ENCODE measurements around the gene SERPINB4. TPM values are rescaled to one million over a fixed set of nuclear protein-coding genes. Genes with fewer than 3 reads are reported as not detected.

Gene SERPINB4
- total RNA-seq, 1 donor from 2014 or later = not detected

DNA sequence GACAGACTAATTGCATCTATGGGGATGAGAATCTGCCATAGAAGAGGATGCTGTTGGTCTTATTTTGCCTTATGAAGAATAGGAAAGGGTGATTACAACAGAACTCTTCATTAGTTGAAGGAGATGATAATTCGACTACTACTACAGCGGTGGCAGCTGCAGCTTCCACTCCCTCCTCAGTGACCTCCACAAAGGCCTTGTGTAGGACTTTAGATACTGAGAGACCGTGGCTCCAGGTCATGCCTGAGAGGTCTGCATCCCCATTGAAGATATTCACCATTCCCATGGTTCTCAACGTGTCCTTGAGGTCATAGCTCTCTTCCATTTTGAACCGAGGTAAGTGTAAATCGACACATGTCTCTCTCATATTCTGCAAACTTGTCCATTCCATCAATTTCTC, 6.4 kb downstream of the SERPINB4 start:
- DNase-seq (ENCODE audit: low spot score) = no peak
- ATAC-seq = no peak

DNA sequence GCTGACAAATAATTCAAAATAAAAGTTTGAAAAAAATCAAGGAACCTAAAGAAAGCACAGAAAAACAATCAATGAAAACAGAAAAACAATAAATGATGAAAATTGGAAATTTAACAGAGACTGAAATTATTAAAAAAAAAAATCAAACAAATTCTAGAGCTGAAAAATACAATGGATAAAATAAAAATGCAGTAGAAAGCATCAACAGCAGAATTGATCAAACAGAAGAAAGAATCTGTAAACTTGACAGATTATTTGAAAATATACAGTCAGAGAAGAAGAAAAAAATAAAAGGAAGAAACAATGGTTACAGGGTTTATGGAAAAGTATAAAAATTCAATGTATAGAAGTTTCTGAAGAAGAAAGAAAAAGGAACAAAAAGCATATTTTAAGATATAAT, 16.2 kb downstream of the SERPINB4 start:
- DNase-seq (ENCODE audit: low spot score) (no peak), ATAC-seq (no peak)

DNA sequence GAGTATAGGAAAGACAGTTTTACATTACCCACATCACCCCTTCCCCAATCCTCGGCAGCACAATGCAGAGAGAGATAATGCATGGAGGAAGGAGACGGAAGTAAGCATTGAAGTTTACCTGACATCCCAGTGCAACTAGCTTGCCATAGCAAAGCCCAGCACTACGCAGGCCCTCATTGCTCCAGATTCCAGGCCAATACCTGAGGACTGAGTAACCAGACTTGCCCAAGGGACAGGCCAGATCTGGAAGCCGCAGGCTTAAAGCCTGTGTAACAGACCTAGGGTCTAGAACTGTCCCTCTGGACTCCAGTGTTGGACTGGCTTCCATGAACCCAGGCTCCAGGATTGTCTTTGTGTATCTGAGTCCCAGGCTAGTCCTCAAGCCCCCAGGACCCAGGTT, 17.6 kb downstream of the SERPINB4 start:
- DNase-seq (ENCODE audit: low spot score) (no peak), ATAC-seq (no peak)

DNA sequence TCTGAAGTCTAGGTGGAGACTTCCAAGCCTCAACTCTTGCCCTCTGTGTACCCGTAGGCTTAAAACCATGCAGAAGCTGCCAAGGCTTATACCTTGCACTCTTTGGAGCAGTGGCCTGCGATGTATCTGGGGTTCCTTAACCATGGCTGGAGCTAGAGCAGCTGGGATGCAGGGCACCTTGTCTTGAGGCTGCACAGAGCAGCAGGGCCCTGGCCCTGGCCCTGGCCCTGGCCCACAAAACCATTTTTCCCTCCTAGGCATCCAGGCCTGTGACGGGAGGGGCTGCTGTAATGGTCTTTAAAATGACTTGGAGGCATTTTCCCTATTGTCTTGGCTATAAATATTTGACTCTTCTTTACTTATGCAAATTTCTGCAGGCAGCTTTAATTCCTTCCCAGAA, 19.2 kb downstream of the SERPINB4 start:
- ATAC-seq (no peak), DNase-seq (ENCODE audit: low spot score) (no peak)

DNA sequence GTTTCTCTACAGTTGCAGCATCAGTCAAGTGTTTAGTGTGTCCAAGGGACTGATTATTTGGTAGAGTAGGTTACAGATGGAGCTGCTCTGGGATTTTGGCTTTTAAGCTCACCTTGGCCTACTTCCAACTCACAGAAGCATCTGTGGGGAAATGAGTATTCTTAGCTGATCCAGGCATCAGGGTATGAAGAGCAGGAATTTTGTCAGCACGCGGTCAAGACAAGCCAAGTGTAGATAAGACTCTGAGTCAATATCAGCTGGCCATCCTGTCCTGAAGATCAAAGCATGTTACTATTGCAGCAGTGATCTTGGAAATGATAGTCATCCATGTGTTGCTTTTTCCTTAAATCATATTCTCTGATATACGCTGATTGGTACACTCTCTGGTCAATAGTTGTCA, 24.4 kb downstream of the SERPINB4 start:
- DNase-seq (ENCODE audit: low spot score) (no peak), ATAC-seq (no peak)

DNA sequence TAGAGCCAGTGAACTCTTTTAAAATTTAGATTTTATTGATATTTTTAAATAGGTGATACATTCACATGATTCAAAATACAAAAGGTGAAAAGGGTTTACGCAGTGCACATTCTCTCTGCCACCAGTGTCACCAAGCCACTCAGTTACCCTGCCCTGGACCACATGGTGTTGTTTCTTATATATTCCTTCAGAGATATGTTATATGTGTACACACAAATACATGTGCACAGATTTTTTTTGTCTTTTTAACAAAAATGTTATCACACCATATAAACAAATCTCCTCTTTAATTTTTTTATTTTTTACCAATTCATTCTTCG, 26.2 kb downstream of the SERPINB4 start:
- no peak for DNase-seq (ENCODE audit: low spot score)
- no peak for ATAC-seq

- ATAC-seq = no peak
- DNase-seq (ENCODE audit: low spot score) = no peak
These were observed 26.8 kb downstream of the SERPINB4 start for GRCh38 chr18:63617049-63617914.

DNA sequence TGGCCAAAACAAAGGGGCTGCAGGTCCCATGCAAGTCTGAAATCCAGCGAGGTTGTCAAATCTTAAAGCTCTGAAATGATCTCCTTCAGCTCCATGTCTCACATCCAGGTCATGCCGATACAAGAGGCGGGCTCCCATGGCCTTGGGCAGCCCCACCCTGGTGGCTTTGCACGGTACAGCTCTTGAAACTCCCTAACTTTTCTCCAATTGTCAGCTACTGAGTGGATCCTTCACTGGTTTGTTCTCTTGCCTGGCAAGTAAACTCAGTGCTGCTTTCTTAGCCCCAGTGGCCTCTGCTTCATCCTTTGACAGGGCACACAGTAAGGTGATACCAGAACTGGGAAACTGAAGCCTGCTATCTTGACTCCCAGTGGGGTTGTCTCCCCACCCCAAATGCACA, 30.6 kb downstream of the SERPINB4 start:
- no peak for ATAC-seq
- DNase-seq (ENCODE audit: low spot score) = no peak

- no peak for DNase-seq (ENCODE audit: low spot score)
- ATAC-seq = no peak
These were observed 37.5 kb downstream of the SERPINB4 start for GRCh38 chr18:63606526-63606925.

- ATAC-seq (no peak), DNase-seq (ENCODE audit: low spot score) (no peak)
These were observed 39.1 kb downstream of the SERPINB4 start for GRCh38 chr18:63604791-63605567.

GRCh38 chr18:63603772-63604171, 40.3 kb downstream of the SERPINB4 start:
- DNase-seq (ENCODE audit: low spot score) (no peak), ATAC-seq (no peak)

- DNase-seq (ENCODE audit: low spot score) (no peak), ATAC-seq (no peak)
These were observed 40.7 kb downstream of the SERPINB4 start for GRCh38 chr18:63603355-63603754.

- no peak for ATAC-seq
- no peak for DNase-seq (ENCODE audit: low spot score)
These were observed 47.1 kb downstream of the SERPINB4 start for GRCh38 chr18:63596964-63597363.

- ATAC-seq = no peak
- no peak for DNase-seq (ENCODE audit: low spot score)
These were observed 51.6 kb downstream of the SERPINB4 start for GRCh38 chr18:63592471-63592870.

GRCh38 chr18:63591725-63592124, 52.3 kb downstream of the SERPINB4 start:
- DNase-seq (ENCODE audit: low spot score) = no peak
- no peak for ATAC-seq

- DNase-seq (ENCODE audit: low spot score) (no peak), ATAC-seq (no peak)
These were observed 52.9 kb downstream of the SERPINB4 start for GRCh38 chr18:63590966-63591695.

GRCh38 chr18:63590373-63590772, 53.7 kb downstream of the SERPINB4 start:
- DNase-seq (ENCODE audit: low spot score) (no peak), ATAC-seq (no peak)

DNA sequence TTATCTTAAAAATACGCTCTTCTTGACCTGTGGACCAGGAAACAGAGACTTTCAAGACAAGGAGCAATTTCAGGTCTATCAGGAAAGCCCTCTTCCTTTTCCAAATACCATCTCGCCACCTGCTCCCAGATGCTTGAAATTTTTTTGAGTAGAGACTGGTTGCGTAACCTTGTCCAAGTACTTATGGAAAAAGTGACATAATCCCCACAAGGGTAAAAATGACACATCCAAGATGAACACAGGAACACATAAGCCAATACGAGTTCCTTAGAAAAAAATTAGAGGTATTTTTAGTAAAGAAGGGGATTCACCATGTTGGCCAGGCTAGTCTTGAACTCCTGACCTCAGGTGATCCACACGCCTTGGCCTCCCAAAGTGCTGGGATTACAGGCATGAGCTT, 55.1 kb downstream of the SERPINB4 start:
- ATAC-seq (no peak), DNase-seq (ENCODE audit: low spot score) (no peak)

All from left lobe of liver (tissue), 2 donors.